Fibroblast of lung (primary cell): Measurements from ENCODE around the gene GIPC3. TPM values are rescaled to one million over a fixed set of nuclear protein-coding genes. Genes with fewer than 3 reads are reported as not detected.
A peak's percentile ranks its signal among the peaks of the same experiment; 100 is the strongest.
"Not testable (repeated sequence)": the region's sequence is repeated elsewhere in the genome, so short reads cannot be mapped to it uniquely, and the experiment has no call there.

Source experiments
- DNase-seq, 2 donors: peaks; one replicate each; pipeline versions ENCODE4 v3.0.0 to v3.0.0-alpha.2; 2010; ENCODE audit warnings: low read depth in 2 of 2
- H2AFZ ChIP-seq: 2 replicates; pipeline ENCODE4 v1.5.1; 2012; ENCODE audit warnings: low read length, control low read depth, inconsistent platforms
- H3K27ac ChIP-seq: 2 replicates; pipeline ENCODE4 v1.5.1; 2011; ENCODE audit warnings: low read length, control low read depth; ENCODE audit not compliant: insufficient read depth
- H3K27me3 ChIP-seq: 2 replicates; pipeline ENCODE4 v1.5.1; 2011; ENCODE audit warnings: mild to moderate bottlenecking, low read length; ENCODE audit not compliant: control insufficient read depth, insufficient read depth
- H3K36me3 ChIP-seq: 2 replicates; pipeline ENCODE4 v1.5.1; 2011; ENCODE audit warnings: low read length; ENCODE audit not compliant: control insufficient read depth, insufficient read depth
- H3K4me1 ChIP-seq: 2 replicates; pipeline ENCODE4 v1.5.1; 2011; ENCODE audit warnings: low read length; ENCODE audit not compliant: control insufficient read depth, insufficient read depth; ENCODE audit errors: extremely low read depth
- H3K4me2 ChIP-seq: 2 replicates; pipeline ENCODE4 v1.5.1; 2011; ENCODE audit warnings: low read length, control low read depth; ENCODE audit not compliant: insufficient read depth; ENCODE audit errors: extremely low read depth
- H3K4me3 ChIP-seq, 4 experiments: fragments of 200-600 bp in 1 of 4; sonication (generic) in 1 of 4; replicated peaks in 1 of 4; 2 replicates each; pipeline ENCODE4 v1.5.1; 2011 to 2016; ENCODE audit warnings: low read length in 4 of 4, low read depth in 3 of 4, mild to moderate bottlenecking in 3 of 4, control low read depth in 2 of 4, inconsistent platforms in 1 of 4, mixed read lengths in 1 of 4; ENCODE audit not compliant: insufficient read depth in 1 of 4; ENCODE audit errors: control extremely low read depth in 1 of 4
- H3K79me2 ChIP-seq: 2 replicates; pipeline ENCODE4 v1.5.1; 2012; ENCODE audit warnings: mild to moderate bottlenecking, low read length, inconsistent platforms; ENCODE audit not compliant: control insufficient read depth, insufficient read depth
- H3K9ac ChIP-seq: 2 replicates; pipeline ENCODE4 v1.5.1; 2011; ENCODE audit warnings: mild to moderate bottlenecking, low read length, control low read depth; ENCODE audit not compliant: insufficient read depth
- H3K9me3 ChIP-seq: 2 replicates; pipeline ENCODE4 v1.5.1; 2012; ENCODE audit warnings: low read depth, low read length; ENCODE audit not compliant: control insufficient read depth, insufficient read depth
- H4K20me1 ChIP-seq: 2 replicates; pipeline ENCODE4 v1.5.1; 2011; ENCODE audit warnings: low read length; ENCODE audit not compliant: control insufficient read depth, insufficient read depth; ENCODE audit errors: extremely low read depth
- CTCF ChIP-seq, 2 donors: IDR thresholded peaks in 1 of 2; conservative IDR thresholded peaks in 1 of 2; 1 replicate in 1 of 2; 2 replicates in 1 of 2; pipeline ENCODE4 v1.5.1; 2011 to 2012; ENCODE audit warnings: low read length in 2 of 2, control low read depth in 1 of 2, inconsistent platforms in 1 of 2, low read depth in 1 of 2, mild to moderate bottlenecking in 1 of 2
- EZH2 ChIP-seq: IDR thresholded peaks from 2 replicates; pipeline ENCODE4 v1.5.1; 2012; ENCODE audit warnings: low read length, control low read depth, mild to moderate bottlenecking; ENCODE audit errors: missing control alignments
- polyA plus RNA-seq, 2 donors: library from polyadenylated mRNA; depleted of rRNA in 1 of 2; stranded (reverse) in 1 of 2; unstranded in 1 of 2; fragments of >200 nt; gene quantifications; 2 replicates each; pipeline ENCODE4 v1.2.1, GENCODE V29; 2011 to 2012; ENCODE audit warnings: missing spikeins in 1 of 2
- total RNA-seq: library from RNA; depleted of rRNA; stranded (reverse); fragments of >200 nt; gene quantifications from 2 replicates; pipeline ENCODE4 v1.2.1, GENCODE V29; 2014

The GIPC3 gene
- total and polyA plus RNA-seq, 2 donors (not counting 1 experiment from before 2014, with no cell fraction given) = under 0.01 to 0.60 TPM

- Histone ChIP-seq H3K27me3 (no peaks in the 10 kb centered on the region), H3K79me2 (no peaks in the 10 kb centered on the region), H2AFZ (no peak overlapping the region), H3K4me1 (peaks cover 8% of the 10 kb centered on the region), H3K4me2 (no peak overlapping the region), H3K36me3 (peaks cover 10% of the 10 kb centered on the region), H4K20me1 (no peaks in the 10 kb centered on the region), H3K9ac (no peak overlapping the region), H3K27ac (no peak overlapping the region), H3K9me3 (no peaks in the 10 kb centered on the region), H3K4me3 (no peak overlapping the region)
- DNase-seq = no peak
- TF ChIP-seq CTCF (conservative IDR thresholded peaks at IDR 0.05 in 1 of 2, IDR thresholded peaks at IDR 0.05 in 1 of 2; ENCODE audit: low read depth in 1 of 2, low read length in 2 of 2) (no peak), EZH2 (no peak)
These were observed 6.9 kb upstream of the GIPC3 start for GRCh38 chr19:3578390-3578789.

- no peaks in the 10 kb centered on the region for H3K9me3 ChIP-seq
- H3K36me3 ChIP-seq = peaks cover 2% of the 10 kb centered on the region
- no peaks in the 10 kb centered on the region for H4K20me1 ChIP-seq
- no peak overlapping the region for H2AFZ ChIP-seq
- no peaks in the 10 kb centered on the region for H3K79me2 ChIP-seq
- peak overlapping the region; percentile 46 for H3K4me2 ChIP-seq
- TF ChIP-seq EZH2 (no peak), CTCF (conservative IDR thresholded peaks at IDR 0.05 in 1 of 2, IDR thresholded peaks at IDR 0.05 in 1 of 2; ENCODE audit: low read depth in 1 of 2, low read length in 2 of 2) (no peak)
- H3K27ac ChIP-seq = peak overlapping the region; percentile 56
- peaks cover 8% of the 10 kb centered on the region for H3K4me1 ChIP-seq
- DNase-seq = peak; percentile 97 to 98
- H3K27me3 ChIP-seq = no peaks in the 10 kb centered on the region
- H3K4me3 ChIP-seq = no peak overlapping the region
- no peak overlapping the region for H3K9ac ChIP-seq
These were observed 4.9 kb upstream of the GIPC3 start for GRCh38 chr19:3580156-3580934.

GRCh38 chr19:3581792-3582191 lies 3.5 kb upstream of the GIPC3 start:
- H2AFZ ChIP-seq, H3K4me1 ChIP-seq, H4K20me1 ChIP-seq, H3K27me3 ChIP-seq, H3K4me2 ChIP-seq, H3K4me3 ChIP-seq, H3K36me3 ChIP-seq, H3K27ac ChIP-seq, DNase-seq, H3K9ac ChIP-seq, H3K9me3 ChIP-seq, H3K79me2 ChIP-seq: not testable (repeated sequence)

GRCh38 chr19:3584036-3584802 lies 1.1 kb upstream of the GIPC3 start:
- not testable (repeated sequence) for H2AFZ ChIP-seq, H3K9me3 ChIP-seq, H3K79me2 ChIP-seq, H3K27ac ChIP-seq, H4K20me1 ChIP-seq, H3K4me2 ChIP-seq, H3K4me1 ChIP-seq, DNase-seq, H3K9ac ChIP-seq, H3K36me3 ChIP-seq, H3K4me3 ChIP-seq
- H3K27me3 ChIP-seq = peaks cover 10% of the 10 kb centered on the region
